Non-pigmented ciliary epithelial cell (primary cell): ENCODE measurements around the gene TUBA3E.
"Not testable (repeated sequence)": the region's sequence is repeated elsewhere in the genome, so short reads cannot be mapped to it uniquely, and the experiment has no call there.

Source experiments
- DNase-seq: peaks from one replicate; pipeline ENCODE4 v3.0.0-alpha.2; 2010; ENCODE audit warnings: low read depth

Gene TUBA3E

GRCh38 chr2:130191319-130191718, 6.9 kb downstream of the TUBA3E start:
- not testable (repeated sequence) for DNase-seq

- no peak for DNase-seq
These were observed 8.0 kb downstream of the TUBA3E start for GRCh38 chr2:130190237-130190636.

GRCh38 chr2:130188958-130189357, 9.3 kb downstream of the TUBA3E start:
- DNase-seq, result not testable (repeated sequence)

- DNase-seq, result not testable (repeated sequence)
These were observed 10.1 kb downstream of the TUBA3E start for GRCh38 chr2:130187859-130188792.

GRCh38 chr2:130187268-130187667, 11.0 kb downstream of the TUBA3E start:
- DNase-seq, result no peak

GRCh38 chr2:130186391-130186790, 11.8 kb downstream of the TUBA3E start:
- no peak for DNase-seq

GRCh38 chr2:130185896-130186295, 12.3 kb downstream of the TUBA3E start:
- no peak for DNase-seq

- DNase-seq, result no peak
These were observed 12.8 kb downstream of the TUBA3E start for GRCh38 chr2:130185436-130185835.

- DNase-seq, result no peak
These were observed 14.5 kb downstream of the TUBA3E start for GRCh38 chr2:130183512-130184373.

GRCh38 chr2:130182826-130183511, 15.3 kb downstream of the TUBA3E start:
- not testable (repeated sequence) for DNase-seq

GRCh38 chr2:130181880-130182682, 16.2 kb downstream of the TUBA3E start, which contains the start of gene MZT2B:
MZT2B (plus strand) TSS chr2:130182262; CDS start chr2:130182283, 21 bp downstream.
- DNase-seq, result not testable (repeated sequence)

GRCh38 chr2:130181325-130181879, 16.8 kb downstream of the TUBA3E start, which contains the start of gene SMPD4:
SMPD4 (minus strand) TSS chr2:130181602; CDS start chr2:130176592, 5,010 bp downstream.
- peak; percentile 65 for DNase-seq

GRCh38 chr2:130180404-130181324, 17.6 kb downstream of the TUBA3E start:
- not testable (repeated sequence) for DNase-seq

- not testable (repeated sequence) for DNase-seq
These were observed 23.4 kb downstream of the TUBA3E start for GRCh38 chr2:130174866-130175265.

- no peak for DNase-seq
These were observed 28.3 kb downstream of the TUBA3E start for GRCh38 chr2:130169896-130170295.

- not testable (repeated sequence) for DNase-seq
These were observed 29.1 kb downstream of the TUBA3E start for GRCh38 chr2:130169163-130169562.

GRCh38 chr2:130166611-130167010, 31.6 kb downstream of the TUBA3E start:
- not testable (repeated sequence) for DNase-seq

GRCh38 chr2:130165293-130166016, 32.8 kb downstream of the TUBA3E start:
- DNase-seq, result no peak

GRCh38 chr2:130162968-130163367, 35.3 kb downstream of the TUBA3E start:
- no peak for DNase-seq
